ENCODE measurements around the gene SERP1.

Gene SERP1

DNA sequence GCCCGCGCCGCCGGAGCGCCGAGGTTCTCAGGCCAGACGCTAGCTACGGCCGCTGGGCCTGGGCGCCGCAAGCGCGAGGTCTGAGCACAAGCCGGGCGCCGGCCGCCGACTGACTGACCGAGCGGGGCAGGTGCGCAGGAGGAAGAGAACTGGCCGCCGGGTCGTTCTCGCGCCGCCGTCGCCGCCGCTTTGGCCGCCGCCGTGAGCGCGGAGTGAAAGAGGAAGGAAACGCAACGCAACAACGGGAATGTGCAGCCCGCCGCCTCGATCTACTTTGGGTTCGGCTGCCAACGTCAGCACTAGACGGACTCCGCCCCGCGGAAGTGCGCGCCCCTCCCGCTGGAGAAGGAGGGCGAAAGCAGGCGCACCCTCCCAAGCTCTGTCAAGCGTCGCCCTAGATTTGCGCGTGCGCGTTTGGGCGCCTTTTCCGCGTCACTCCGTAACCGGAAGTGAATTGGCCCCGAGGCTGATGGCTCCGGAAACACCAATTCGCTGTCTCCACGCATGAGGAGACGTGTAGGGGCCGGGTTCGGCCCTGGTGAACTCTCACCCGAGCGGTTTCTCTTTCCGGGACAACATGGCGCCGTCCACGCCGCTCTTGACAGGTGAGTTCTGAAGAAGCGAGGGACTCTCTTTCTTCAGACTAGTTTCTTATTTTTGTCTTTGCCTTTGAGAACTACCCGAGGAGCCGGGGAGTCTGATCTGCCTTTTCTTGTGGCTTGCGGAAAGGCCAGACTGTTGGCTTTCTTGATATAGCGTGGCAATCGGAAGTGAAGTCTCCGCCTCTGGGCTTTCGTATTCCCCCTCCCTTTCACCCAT is at the start of gene SERP1, which contains the start of gene EIF2A:
SERP1 (minus strand) TSS at position 271 of the 819 bp plus-strand sequence. CDS start 361 bp downstream, outside the sequence.
EIF2A (plus strand) TSS at position 562 of the 819 bp plus-strand sequence; CDS start at position 578, 16 bp downstream.
- peak within 1 kb of the TSS; percentile 98 for H3K4me3 ChIP-seq (ENCODE audit: low read length)
- TF ChIP-seq ZNF274 (IDR thresholded peaks at IDR 0.05; ENCODE audit: low read depth, low read length): no peak

GRCh38 chr3:150594150-150594549 is 47.9 kb upstream of the SERP1 start:
- TF ChIP-seq ZNF274 (IDR thresholded peaks at IDR 0.05; ENCODE audit: low read depth, low read length): no peak
- no peak overlapping the region for H3K4me3 ChIP-seq (ENCODE audit: low read length)

- H3K4me3 ChIP-seq (ENCODE audit: low read length): no peak overlapping the region
- TF ChIP-seq ZNF274 (IDR thresholded peaks at IDR 0.05; ENCODE audit: low read depth, low read length): no peak
Measured at GRCh38 chr3:150589759-150590158, 43.5 kb upstream of the SERP1 start.

DNA sequence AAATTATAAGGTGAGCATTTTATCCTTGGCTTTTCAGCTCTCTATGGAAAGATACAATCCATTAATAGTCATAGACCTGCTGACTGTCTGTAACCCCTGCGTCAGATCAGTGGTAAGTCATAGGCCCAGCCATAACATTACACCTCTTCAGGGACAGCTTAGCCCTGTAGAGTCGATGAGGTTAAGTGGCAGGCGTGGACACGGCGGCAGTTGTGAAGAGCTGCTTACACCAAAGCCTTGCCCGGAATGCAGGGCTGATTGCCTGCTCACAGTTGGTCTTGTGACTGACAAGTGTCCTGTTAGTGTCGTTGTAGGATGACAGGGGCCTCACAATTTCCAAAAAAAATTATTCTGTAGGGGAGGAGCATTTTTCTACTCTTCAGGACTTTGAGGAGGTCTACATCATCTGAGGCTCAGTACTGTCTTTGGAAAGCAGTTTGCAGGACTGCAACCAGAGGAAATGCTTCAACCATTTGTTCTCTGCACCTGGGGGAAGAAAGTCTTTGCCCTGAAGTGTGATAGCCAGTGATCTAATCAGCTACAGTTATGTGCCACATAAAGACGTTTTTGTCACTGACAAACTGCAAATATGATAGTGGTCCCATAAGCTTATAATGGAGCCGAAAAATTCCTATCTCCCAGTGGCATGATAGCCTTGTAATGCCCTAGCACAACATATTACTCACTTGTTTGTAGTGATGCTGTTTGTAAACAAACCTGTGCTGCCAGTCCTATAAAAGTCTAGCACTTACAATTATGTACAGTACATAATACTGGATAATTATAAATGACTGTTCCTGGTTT is 41.9 kb upstream of the SERP1 start:
- TF ChIP-seq ZNF274 (IDR thresholded peaks at IDR 0.05; ENCODE audit: low read depth, low read length): no peak
- no peak overlapping the region for H3K4me3 ChIP-seq (ENCODE audit: low read length)

DNA sequence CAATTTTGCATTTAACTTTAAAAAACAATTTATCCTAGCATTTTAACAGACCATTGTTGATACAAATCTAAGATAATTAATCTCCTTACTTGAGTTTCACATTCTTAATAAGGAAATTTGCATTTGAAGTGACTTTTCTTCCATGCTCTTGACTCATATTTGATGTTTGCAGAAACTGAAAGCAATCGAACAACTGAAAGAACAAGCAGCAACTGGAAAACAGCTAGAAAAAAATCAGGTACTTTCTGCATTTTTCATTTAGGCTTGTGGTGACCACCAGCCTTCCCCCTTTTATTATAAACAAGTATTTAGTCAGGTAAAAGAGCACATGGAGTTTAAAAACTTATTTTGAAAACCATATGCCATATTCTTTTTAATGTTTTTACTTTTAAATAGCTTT is 36.7 kb upstream of the SERP1 start:
- H3K4me3 ChIP-seq (ENCODE audit: low read length): no peak overlapping the region
- no peak for TF ChIP-seq ZNF274 (IDR thresholded peaks at IDR 0.05; ENCODE audit: low read depth, low read length)

GRCh38 chr3:150582620-150583019 is 36.3 kb upstream of the SERP1 start:
- H3K4me3 ChIP-seq (ENCODE audit: low read length): no peak overlapping the region; the same call in 1 of the 2 replicates
- TF ChIP-seq ZNF274 (IDR thresholded peaks at IDR 0.05; ENCODE audit: low read depth, low read length): no peak

DNA sequence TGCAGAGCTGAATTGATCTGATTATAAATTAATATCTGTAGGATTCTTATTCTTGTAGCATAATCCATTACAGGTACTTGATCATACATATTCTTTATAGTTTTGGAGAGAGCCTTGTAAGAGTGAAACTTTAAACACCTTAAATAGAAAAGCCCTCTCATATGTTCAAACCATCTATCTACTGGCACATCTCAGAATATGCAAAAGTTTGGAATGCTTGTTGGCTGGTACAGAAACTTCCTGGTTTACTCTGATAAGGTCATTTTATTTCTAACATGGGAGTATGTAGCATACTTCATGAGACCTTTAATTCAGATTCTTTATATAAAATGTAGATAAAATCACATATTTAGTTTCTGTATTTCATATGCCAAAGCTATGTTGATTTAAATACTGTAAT is 34.9 kb upstream of the SERP1 start:
- H3K4me3 ChIP-seq (ENCODE audit: low read length): no peak overlapping the region
- TF ChIP-seq ZNF274 (IDR thresholded peaks at IDR 0.05; ENCODE audit: low read depth, low read length): no peak

- H3K4me3 ChIP-seq (ENCODE audit: low read length): no peak overlapping the region
- no peak for TF ChIP-seq ZNF274 (IDR thresholded peaks at IDR 0.05; ENCODE audit: low read depth, low read length)
Measured at GRCh38 chr3:150577855-150578254, 31.6 kb upstream of the SERP1 start.

- TF ChIP-seq ZNF274 (IDR thresholded peaks at IDR 0.05; ENCODE audit: low read depth, low read length): no peak
- no peak overlapping the region for H3K4me3 ChIP-seq (ENCODE audit: low read length)
Measured at GRCh38 chr3:150567328-150567727, 21.0 kb upstream of the SERP1 start.

- no peak for TF ChIP-seq ZNF274 (IDR thresholded peaks at IDR 0.05; ENCODE audit: low read depth, low read length)
Measured at GRCh38 chr3:150564243-150564642, 17.9 kb upstream of the SERP1 start.

DNA sequence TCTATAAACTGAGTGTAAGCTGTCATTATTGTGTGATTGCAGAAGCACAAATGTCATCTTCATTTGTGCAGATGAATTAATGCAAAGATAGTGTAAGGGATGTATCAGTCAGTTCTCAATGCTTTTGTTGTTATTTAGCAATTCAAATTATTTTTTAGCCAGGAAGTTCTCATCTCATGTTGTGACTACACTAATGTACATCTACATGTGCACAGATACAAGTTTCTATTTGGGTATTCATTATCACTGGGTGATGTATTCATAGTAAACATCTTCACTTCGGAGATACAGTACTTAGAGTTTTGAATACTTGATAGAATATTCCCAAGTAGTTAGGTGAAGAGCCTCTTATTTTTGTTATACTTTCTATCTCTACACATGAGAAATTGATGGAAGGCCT is 11.4 kb upstream of the SERP1 start:
- H3K4me3 ChIP-seq (ENCODE audit: low read length): no peak overlapping the region

More at GRCh38 chr3:150564243-150564642, 17.9 kb upstream of the SERP1 start:
- H3K4me3 ChIP-seq (ENCODE audit: low read length): no peak overlapping the region

GRCh38 chr3:150556792-150557191 is 10.5 kb upstream of the SERP1 start:
- no peak overlapping the region for H3K4me3 ChIP-seq (ENCODE audit: low read length)
- no peak for TF ChIP-seq ZNF274 (IDR thresholded peaks at IDR 0.05; ENCODE audit: low read depth, low read length)

More for the DNA sequence above, 11.4 kb upstream of the SERP1 start:
- TF ChIP-seq ZNF274 (IDR thresholded peaks at IDR 0.05; ENCODE audit: low read depth, low read length): no peak

DNA sequence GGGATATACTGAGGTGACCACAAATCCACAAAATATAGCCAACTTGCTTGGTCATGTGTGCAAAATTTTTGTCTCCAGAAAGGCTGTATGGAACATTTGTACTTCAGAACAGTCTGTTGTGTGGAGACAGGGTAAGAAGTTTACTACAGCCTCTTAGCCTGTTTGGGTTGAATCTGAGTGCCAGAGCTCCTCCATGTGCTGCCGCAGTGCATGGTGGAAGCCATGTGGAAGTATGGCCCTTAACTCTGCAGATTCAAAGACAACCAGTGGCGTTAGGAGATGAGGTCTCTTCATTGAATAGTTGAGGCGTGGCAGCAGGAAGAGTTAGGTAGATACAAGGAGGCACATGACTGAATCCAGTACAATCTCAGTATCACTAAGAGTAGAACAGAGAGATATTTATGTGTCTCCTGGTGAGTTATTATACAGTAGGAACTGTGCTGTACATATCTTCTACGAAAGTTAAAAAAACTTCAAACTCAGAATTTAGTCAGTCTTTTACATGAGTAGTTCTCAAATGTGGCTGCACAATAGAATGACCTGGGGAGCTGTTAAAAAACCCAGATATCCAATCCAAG is 9.7 kb upstream of the SERP1 start:
- H3K4me3 ChIP-seq (ENCODE audit: low read length): no peak overlapping the region
- no peak for TF ChIP-seq ZNF274 (IDR thresholded peaks at IDR 0.05; ENCODE audit: low read depth, low read length)

DNA sequence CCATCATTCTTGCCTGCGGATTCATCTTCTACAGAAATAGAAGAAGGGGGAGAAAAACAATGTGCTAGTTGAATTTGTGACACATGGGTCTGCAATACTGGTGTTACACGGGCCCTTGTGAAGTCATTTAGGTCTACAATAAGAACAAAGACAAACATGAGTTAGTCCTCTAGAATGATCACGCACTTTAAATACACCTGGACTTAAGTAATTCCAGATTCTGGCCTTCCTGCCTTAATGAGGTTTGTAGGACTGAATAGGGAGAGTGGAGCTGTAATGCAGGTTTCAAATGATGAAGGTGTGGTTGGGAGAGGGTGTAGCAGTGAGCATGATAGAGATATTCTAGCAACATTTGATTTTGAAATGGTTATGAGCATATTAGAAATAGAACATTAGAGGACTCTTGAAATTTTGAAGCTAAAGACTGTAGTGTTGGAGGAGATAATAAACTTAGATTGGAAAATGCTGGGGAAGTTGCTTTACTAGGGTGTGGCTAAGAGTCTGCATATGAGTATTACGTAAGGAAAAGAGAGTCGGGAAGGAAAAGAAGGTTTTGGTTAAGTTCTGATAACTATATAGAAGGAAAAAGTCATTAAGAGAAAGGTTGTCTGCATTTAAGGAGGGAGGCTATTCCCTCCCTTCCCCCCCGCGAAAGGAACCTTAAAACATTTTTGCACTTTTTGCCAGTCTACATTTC is 897 bp upstream of the SERP1 start:
- H3K4me3 ChIP-seq (ENCODE audit: low read length): peak overlapping the region; percentile 80
- TF ChIP-seq ZNF274 (IDR thresholded peaks at IDR 0.05; ENCODE audit: low read depth, low read length): no peak
